GM18502 (cell line): ENCODE measurements around the gene OR10P1.
"Not testable (repeated sequence)": the region's sequence is repeated elsewhere in the genome, so short reads cannot be mapped to it uniquely, and the experiment has no call there.

ENCODE experiments used
- ATAC-seq: cut with Tn5 transposase; IDR thresholded peaks from one replicate; pipeline ENCODE4 v1.9.1; 2021; ENCODE audit warnings: mild to moderate bottlenecking; ENCODE audit not compliant: unreplicated experiment, poor library complexity

OR10P1 gene

GRCh38 chr12:55650620-55651298 lies 14.1 kb downstream of the OR10P1 start:
- ATAC-seq, result not testable (repeated sequence)

GRCh38 chr12:55651299-55651683 lies 14.6 kb downstream of the OR10P1 start:
- no peak for ATAC-seq

- no peak for ATAC-seq
These were observed 15.7 kb downstream of the OR10P1 start for GRCh38 chr12:55652352-55652751.

- no peak for ATAC-seq
These were observed 16.3 kb downstream of the OR10P1 start for GRCh38 chr12:55653031-55653430.

GRCh38 chr12:55654511-55655214 lies 18.0 kb downstream of the OR10P1 start:
- ATAC-seq, result no peak

- no peak for ATAC-seq
These were observed 20.5 kb downstream of the OR10P1 start for GRCh38 chr12:55657212-55657611.

GRCh38 chr12:55658212-55658611 lies 21.5 kb downstream of the OR10P1 start:
- no peak for ATAC-seq

- ATAC-seq, result no peak
These were observed 22.1 kb downstream of the OR10P1 start for GRCh38 chr12:55658635-55659391.

- no peak for ATAC-seq
These were observed 23.0 kb downstream of the OR10P1 start for GRCh38 chr12:55659486-55660385.

GRCh38 chr12:55663391-55663790 lies 26.7 kb downstream of the OR10P1 start:
- no peak for ATAC-seq

- no peak for ATAC-seq
These were observed 28.1 kb downstream of the OR10P1 start for GRCh38 chr12:55664826-55665225.

- no peak for ATAC-seq
These were observed 29.8 kb downstream of the OR10P1 start for GRCh38 chr12:55666508-55666907.

- ATAC-seq, result no peak
These were observed 33.6 kb downstream of the OR10P1 start for GRCh38 chr12:55670276-55670675.

GRCh38 chr12:55671746-55672145 lies 35.1 kb downstream of the OR10P1 start:
- ATAC-seq, result no peak

- ATAC-seq, result peak; percentile 98
These were observed 36.9 kb downstream of the OR10P1 start for GRCh38 chr12:55673638-55674037.

- ATAC-seq, result no peak
These were observed 39.0 kb downstream of the OR10P1 start for GRCh38 chr12:55675666-55676065.

- no peak for ATAC-seq
These were observed 40.0 kb downstream of the OR10P1 start for GRCh38 chr12:55676707-55677106.

- ATAC-seq, result no peak
These were observed 43.0 kb downstream of the OR10P1 start for GRCh38 chr12:55679691-55680090.

GRCh38 chr12:55681142-55682077 lies 44.7 kb downstream of the OR10P1 start:
- no peak for ATAC-seq
